ENCODE measurements around the gene IGSF6. TPM values are rescaled to one million over a fixed set of nuclear protein-coding genes. Genes with fewer than 3 reads are reported as not detected.
"Not testable (repeated sequence)": the region's sequence is repeated elsewhere in the genome, so short reads cannot be mapped to it uniquely, and the experiment has no call there.

IGSF6 gene
- total and polyA plus RNA-seq, 2 of the 8 experiments (the other 6 are each of a cell fraction or from before 2014, with no cell fraction given), result not detected

GRCh38 chr16:21631951-21632575 lies 20.3 kb downstream of the IGSF6 start:
- H4K91ac ChIP-seq (replicated peaks; ENCODE audit: insufficient read length, low read length); H2BK5ac ChIP-seq (ENCODE audit: low read depth, low read length); H3K4me1 ChIP-seq (replicated peaks in 1 of 4; ENCODE audit: control insufficient read depth in 3 of 4, insufficient read depth in 4 of 4, low read length in 3 of 4); H3K27ac ChIP-seq (ENCODE audit: low read depth, low read length); H2AFZ ChIP-seq (ENCODE audit: low read length); H2BK12ac ChIP-seq (ENCODE audit: low read depth, low read length); CTCF ChIA-PET (ENCODE audit: partially characterized antibody); H3K79me1 ChIP-seq (ENCODE audit: low read depth, low read length); H3K4me2 ChIP-seq (ENCODE audit: insufficient read depth in 1 of 2, low read depth in 2 of 2, low read length in 2 of 2); H2BK15ac ChIP-seq (ENCODE audit: low read length); DNase-seq (ENCODE audit: low read depth in 1 of 2, low spot score in 2 of 2); H3K14ac ChIP-seq (ENCODE audit: insufficient read length); H3K27me3 ChIP-seq (replicated peaks in 1 of 4; ENCODE audit: control insufficient read depth in 3 of 4, extremely low read depth in 1 of 4, insufficient read depth in 3 of 4, low read length in 3 of 4); H2AK5ac ChIP-seq (ENCODE audit: low read depth, low read length); H3K9me3 ChIP-seq (ENCODE audit: insufficient read depth in 2 of 2, low read depth in 1 of 2, low read length in 1 of 2); FAIRE-seq; H3K18ac ChIP-seq (ENCODE audit: extremely low read depth, low read length); H2BK20ac ChIP-seq (ENCODE audit: low read length); H2BK120ac ChIP-seq (replicated peaks; ENCODE audit: low read depth, low read length); H4K5ac ChIP-seq (ENCODE audit: insufficient read length, low read depth, low read length); H3K79me2 ChIP-seq (ENCODE audit: control insufficient read depth in 1 of 2, insufficient read depth in 2 of 2, low read length in 2 of 2); H3K23ac ChIP-seq (ENCODE audit: insufficient read length); H3K4ac ChIP-seq (replicated peaks; ENCODE audit: insufficient read length, low read depth, low read length); H3K23me2 ChIP-seq (ENCODE audit: low read depth, low read length); H3K56ac ChIP-seq (replicated peaks; ENCODE audit: insufficient read length, low read depth, low read length); H3K4me3 ChIP-seq (ENCODE audit: extremely low read depth in 1 of 4, insufficient read depth in 2 of 4, low read depth in 3 of 4, low read length in 4 of 4); H4K8ac ChIP-seq (ENCODE audit: extremely low read depth, insufficient read depth, low read length); H3K9ac ChIP-seq (replicated peaks in 1 of 4; ENCODE audit: extremely low read depth in 1 of 4, low read depth in 3 of 4, low read length in 3 of 4); POLR2A ChIA-PET (ENCODE audit: partially characterized antibody); H4K20me1 ChIP-seq (replicated peaks in 1 of 2; ENCODE audit: control insufficient read depth in 1 of 2, insufficient read depth in 2 of 2, low read length in 2 of 2): not testable (repeated sequence)
- H3K36me3 ChIP-seq (ENCODE audit: control insufficient read depth in 2 of 4, insufficient read depth in 4 of 4, low read length in 3 of 4), result peaks cover 0 to 29% (median 10%) of the 10 kb centered on the region in 4 experiments; a peak in 5 of 8 replicates
- 89% methylated on average over 5 of the region's 5 CpGs; no CpG with 5 or more reads in 1 of the 2 experiments for WGBS, 2 experiments (ENCODE audit: extremely low coverage in 1 of 2, insufficient coverage in 1 of 2, insufficient read length in 1 of 2, insufficient replicate concordance in 2 of 2, low coverage in 1 of 2, low lambda C conversion rate in 2 of 2, missing lambda C conversion rate in 1 of 2)

GRCh38 chr16:21631376-21631775 lies 21.0 kb downstream of the IGSF6 start:
- H3K9me3 ChIP-seq (ENCODE audit: insufficient read depth in 2 of 2, low read depth in 1 of 2, low read length in 1 of 2); H3K27me3 ChIP-seq (replicated peaks in 1 of 4; ENCODE audit: control insufficient read depth in 3 of 4, extremely low read depth in 1 of 4, insufficient read depth in 3 of 4, low read length in 3 of 4); H3K4me1 ChIP-seq (replicated peaks in 1 of 4; ENCODE audit: control insufficient read depth in 3 of 4, insufficient read depth in 4 of 4, low read length in 3 of 4); H2BK5ac ChIP-seq (ENCODE audit: low read depth, low read length); H4K5ac ChIP-seq (ENCODE audit: insufficient read length, low read depth, low read length); H2AFZ ChIP-seq (ENCODE audit: low read length); H3K4ac ChIP-seq (replicated peaks; ENCODE audit: insufficient read length, low read depth, low read length); H3K79me2 ChIP-seq (ENCODE audit: control insufficient read depth in 1 of 2, insufficient read depth in 2 of 2, low read length in 2 of 2); H4K91ac ChIP-seq (replicated peaks; ENCODE audit: insufficient read length, low read length); DNase-seq (ENCODE audit: low read depth in 1 of 2, low spot score in 2 of 2); H3K79me1 ChIP-seq (ENCODE audit: low read depth, low read length); H3K56ac ChIP-seq (replicated peaks; ENCODE audit: insufficient read length, low read depth, low read length); H3K27ac ChIP-seq (ENCODE audit: low read depth, low read length); H2BK20ac ChIP-seq (ENCODE audit: low read length); FAIRE-seq; H2BK120ac ChIP-seq (replicated peaks; ENCODE audit: low read depth, low read length); H2BK15ac ChIP-seq (ENCODE audit: low read length); H3K4me2 ChIP-seq (ENCODE audit: insufficient read depth in 1 of 2, low read depth in 2 of 2, low read length in 2 of 2); H2AK5ac ChIP-seq (ENCODE audit: low read depth, low read length); H3K9ac ChIP-seq (replicated peaks in 1 of 4; ENCODE audit: extremely low read depth in 1 of 4, low read depth in 3 of 4, low read length in 3 of 4); H3K18ac ChIP-seq (ENCODE audit: extremely low read depth, low read length); H2BK12ac ChIP-seq (ENCODE audit: low read depth, low read length); H3K23me2 ChIP-seq (ENCODE audit: low read depth, low read length); H3K4me3 ChIP-seq (ENCODE audit: extremely low read depth in 1 of 4, insufficient read depth in 2 of 4, low read depth in 3 of 4, low read length in 4 of 4); H4K20me1 ChIP-seq (replicated peaks in 1 of 2; ENCODE audit: control insufficient read depth in 1 of 2, insufficient read depth in 2 of 2, low read length in 2 of 2); H3K14ac ChIP-seq (ENCODE audit: insufficient read length); H4K8ac ChIP-seq (ENCODE audit: extremely low read depth, insufficient read depth, low read length); POLR2A ChIA-PET (ENCODE audit: partially characterized antibody); H3K23ac ChIP-seq (ENCODE audit: insufficient read length): not testable (repeated sequence)
- H3K36me3 ChIP-seq (ENCODE audit: control insufficient read depth in 2 of 4, insufficient read depth in 4 of 4, low read length in 3 of 4), result peaks cover 0 to 36% (median 13%) of the 10 kb centered on the region in 4 experiments; a peak in 5 of 8 replicates
- WGBS, 2 experiments (ENCODE audit: extremely low coverage in 1 of 2, insufficient coverage in 1 of 2, insufficient read length in 1 of 2, insufficient replicate concordance in 2 of 2, low coverage in 1 of 2, low lambda C conversion rate in 2 of 2, missing lambda C conversion rate in 1 of 2), result 94% methylated on average over 8 of the region's 8 CpGs; no CpG with 5 or more reads in 1 of the 2 experiments
- CTCF ChIA-PET (ENCODE audit: partially characterized antibody), result interaction anchor here (2.3 kb wide), 1 partner anchor 10 kb away, joined by 8 read pairs; no protein-coding TSS in a partner anchor
